ENCODE measurements around the gene NEURL1B.
A peak's percentile ranks its signal among the peaks of the same experiment; 100 is the strongest.

NEURL1B gene

DNA sequence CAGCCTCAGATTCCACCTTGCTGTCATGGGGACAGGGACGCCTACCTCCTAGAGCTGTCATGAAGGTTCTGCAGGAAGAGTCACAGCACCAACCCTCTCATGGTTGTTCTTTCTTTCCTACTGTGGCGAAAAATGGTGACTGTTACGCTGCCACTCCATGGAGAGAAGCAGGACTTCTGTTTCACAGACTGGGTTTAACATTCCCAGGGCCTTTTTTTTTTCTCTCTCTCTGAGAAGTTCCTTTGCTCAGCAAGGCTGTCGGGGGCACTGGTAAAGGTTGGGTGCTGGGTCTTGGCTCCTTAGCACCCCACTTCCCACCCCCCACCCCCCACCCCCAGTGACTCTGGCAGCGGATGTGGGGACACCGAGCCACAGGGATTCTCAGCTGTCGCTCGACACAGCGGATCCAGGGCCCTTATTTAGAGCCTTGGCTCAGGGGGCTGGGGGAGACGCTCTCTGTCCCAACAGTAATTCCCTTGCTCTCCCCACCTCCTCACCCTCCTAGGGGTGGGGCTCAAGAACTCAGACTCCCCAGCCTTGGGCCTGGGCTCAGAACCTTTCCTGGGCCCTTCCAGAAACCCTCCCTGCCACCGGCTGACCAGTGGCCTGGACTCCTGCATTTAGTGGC lies 95.6 kb downstream of the NEURL1B start:
- no peak for DNase-seq

GRCh38 chr5:172739375-172739774 lies 98.3 kb downstream of the NEURL1B start:
- no peak for DNase-seq

- peak; percentile 3 for DNase-seq
Observed at GRCh38 chr5:172740428-172741205, 99.6 kb downstream of the NEURL1B start.

Data from NCI-H2171 treated with DMSO at 0.1 percent for 48 hours (cell line).